H1 (cell line): Measurements from ENCODE around the gene THEM5. TPM values are rescaled to one million over a fixed set of nuclear protein-coding genes. Genes with fewer than 3 reads are reported as not detected.

Experiments
- CTCF ChIA-PET: fragments of 300-600 bp; sonication (Branson Sonifier 250); formaldehyde crosslinking; loops from one replicate; lab custom pipeline; 2021; ENCODE audit not compliant: partially characterized antibody; lab: Charles Lee
- POLR2A ChIA-PET: fragments of 300-600 bp; sonication (Branson Sonifier 250); formaldehyde crosslinking; loops from one replicate; lab custom pipeline; 2021; ENCODE audit warnings: inconsistent platforms; ENCODE audit not compliant: partially characterized antibody; lab: Charles Lee
- DNase-seq, 2 experiments: peaks; one replicate each; pipeline versions ENCODE4 v3.0.0 to v3.0.0-alpha.2; 2010 to 2022; ENCODE audit warnings: low spot score in 2 of 2, low read depth in 1 of 2, mixed read lengths in 1 of 2
- FAIRE-seq: peaks from 2 replicates; lab custom pipeline; 2011; peaks lifted over from hg19 to GRCh38; lab: Jason Lieb, UNC
- H2AFZ ChIP-seq: 2 replicates; pipeline ENCODE4 v1.8.1; 2012; ENCODE audit warnings: low read length, inconsistent platforms
- H2AK5ac ChIP-seq: 2 replicates; pipeline ENCODE4 v1.6.1; 2013; ENCODE audit warnings: low read depth, low read length
- H2BK120ac ChIP-seq: replicated peaks from 2 replicates; pipeline ENCODE3; 2013; ENCODE audit warnings: low read depth, low read length, inconsistent platforms
- H2BK12ac ChIP-seq: 2 replicates; pipeline ENCODE4 v1.6.1; 2013; ENCODE audit warnings: low read depth, low read length
- H2BK15ac ChIP-seq: 2 replicates; pipeline ENCODE4 v1.6.1; 2013; ENCODE audit warnings: low read length
- H2BK20ac ChIP-seq: 2 replicates; pipeline ENCODE4 v1.6.1; 2013; ENCODE audit warnings: low read length
- H2BK5ac ChIP-seq: 2 replicates; pipeline ENCODE4 v1.6.1; 2013; ENCODE audit warnings: low read depth, low read length
- H3K14ac ChIP-seq: 2 replicates; pipeline ENCODE4 v1.6.1; 2013; ENCODE audit warnings: inconsistent platforms; ENCODE audit not compliant: insufficient read length
- H3K18ac ChIP-seq: 2 replicates; pipeline ENCODE4 v1.6.1; 2013; ENCODE audit warnings: low read length; ENCODE audit errors: extremely low read depth
- H3K23ac ChIP-seq: 2 replicates; pipeline ENCODE4 v1.6.1; 2013; ENCODE audit warnings: inconsistent platforms; ENCODE audit not compliant: insufficient read length
- H3K23me2 ChIP-seq: 2 replicates; pipeline ENCODE4 v1.6.1; 2013; ENCODE audit warnings: low read depth, low read length
- H3K27ac ChIP-seq: 2 replicates; pipeline ENCODE4 v1.6.1; 2011; ENCODE audit warnings: low read depth, low read length, inconsistent platforms
- H3K27me3 ChIP-seq, 4 experiments: replicated peaks in 1 of 4; 1 replicate in 1 of 4; 2 replicates in 3 of 4; pipeline versions ENCODE4 v1.6.1 to v1.8.1; 2011 to 2013; ENCODE audit warnings: low read length in 3 of 4, mild to moderate bottlenecking in 3 of 4, inconsistent platforms in 2 of 4, mixed read lengths in 2 of 4, moderate library complexity in 1 of 4; ENCODE audit not compliant: control insufficient read depth in 3 of 4, insufficient read depth in 3 of 4; ENCODE audit errors: extremely low read depth in 1 of 4
- H3K36me3 ChIP-seq, 4 experiments: 2 replicates each; pipeline versions ENCODE4 v1.6.1 to v1.8.1; 2011 to 2013; ENCODE audit warnings: mild to moderate bottlenecking in 4 of 4, low read length in 3 of 4, moderate library complexity in 2 of 4, control low read depth in 1 of 4, inconsistent platforms in 1 of 4; ENCODE audit not compliant: insufficient read depth in 4 of 4, control insufficient read depth in 2 of 4
- H3K4ac ChIP-seq: replicated peaks from 2 replicates; pipeline ENCODE3; 2013; ENCODE audit warnings: low read length, low read depth, mixed read lengths, inconsistent platforms; ENCODE audit not compliant: insufficient read length
- H3K4me1 ChIP-seq, 4 experiments: replicated peaks in 1 of 4; 1 replicate in 1 of 4; 2 replicates in 3 of 4; pipeline versions ENCODE4 v1.6.1 to v1.8.1; 2011 to 2013; ENCODE audit warnings: low read length in 3 of 4, inconsistent platforms in 2 of 4, mixed read lengths in 1 of 4; ENCODE audit not compliant: insufficient read depth in 4 of 4, control insufficient read depth in 3 of 4
- H3K4me2 ChIP-seq, 2 experiments: 2 replicates each; pipeline versions ENCODE4 v1.6.1 to v1.8.1; 2011 to 2013; ENCODE audit warnings: low read depth in 2 of 2, low read length in 2 of 2, control low read depth in 1 of 2, inconsistent platforms in 1 of 2, mild to moderate bottlenecking in 1 of 2; ENCODE audit not compliant: insufficient read depth in 1 of 2
- H3K4me3 ChIP-seq, 4 experiments: fragments of 200-600, 300-600 bp in 1 of 4; sonication (generic), shearing (Covaris generic), sonication (Bioruptor Twin) in 1 of 4; 2 replicates each; pipeline versions ENCODE4 v1.5.1 to v1.8.1; 2011 to 2016; ENCODE audit warnings: low read length in 4 of 4, low read depth in 3 of 4, control low read depth in 2 of 4, inconsistent platforms in 2 of 4, mild to moderate bottlenecking in 2 of 4, mixed read lengths in 1 of 4, moderate library complexity in 1 of 4; ENCODE audit not compliant: insufficient read depth in 2 of 4; ENCODE audit errors: extremely low read depth in 1 of 4
- H3K56ac ChIP-seq: replicated peaks from 2 replicates; pipeline ENCODE3; 2013; ENCODE audit warnings: low read depth, mild to moderate bottlenecking, mixed read lengths, low read length, inconsistent platforms; ENCODE audit not compliant: insufficient read length
- H3K79me1 ChIP-seq: 2 replicates; pipeline ENCODE4 v1.6.1; 2013; ENCODE audit warnings: low read depth, low read length, control low read depth
- H3K79me2 ChIP-seq, 2 experiments: 2 replicates each; pipeline versions ENCODE4 v1.6.1 to v1.8.1; 2012 to 2013; ENCODE audit warnings: low read length in 2 of 2, mild to moderate bottlenecking in 2 of 2, inconsistent platforms in 1 of 2; ENCODE audit not compliant: insufficient read depth in 2 of 2, control insufficient read depth in 1 of 2
- H3K9ac ChIP-seq, 4 experiments: replicated peaks in 1 of 4; 1 replicate in 1 of 4; 2 replicates in 3 of 4; pipeline versions ENCODE4 v1.6.1 to v1.8.1; 2011 to 2013; ENCODE audit warnings: low read depth in 3 of 4, low read length in 3 of 4, control low read depth in 2 of 4, mild to moderate bottlenecking in 2 of 4, moderate library complexity in 2 of 4, inconsistent platforms in 1 of 4; ENCODE audit errors: extremely low read depth in 1 of 4
- H3K9me3 ChIP-seq, 2 experiments: 2 replicates each; pipeline versions ENCODE4 v1.6.1 to v1.8.1; 2012 to 2013; ENCODE audit warnings: mild to moderate bottlenecking in 2 of 2, moderate library complexity in 2 of 2, control low read depth in 1 of 2, inconsistent platforms in 1 of 2, low read depth in 1 of 2, low read length in 1 of 2, mixed read lengths in 1 of 2; ENCODE audit not compliant: insufficient read depth in 2 of 2
- H4K20me1 ChIP-seq, 2 experiments: replicated peaks in 1 of 2; 2 replicates each; pipeline versions ENCODE3 to v1.8.1; 2011 to 2013; ENCODE audit warnings: inconsistent platforms in 2 of 2, low read length in 2 of 2, mild to moderate bottlenecking in 1 of 2; ENCODE audit not compliant: insufficient read depth in 2 of 2, control insufficient read depth in 1 of 2
- H4K5ac ChIP-seq: 2 replicates; pipeline ENCODE4 v1.6.1; 2013; ENCODE audit warnings: low read length, low read depth, mixed read lengths, inconsistent platforms; ENCODE audit not compliant: insufficient read length
- H4K8ac ChIP-seq: 2 replicates; pipeline ENCODE4 v1.8.0; 2013; ENCODE audit warnings: mild to moderate bottlenecking, moderate library complexity, low read length, inconsistent platforms; ENCODE audit not compliant: insufficient read depth; ENCODE audit errors: extremely low read depth
- H4K91ac ChIP-seq: replicated peaks from 2 replicates; pipeline ENCODE3; 2013; ENCODE audit warnings: low read length, mixed read lengths, inconsistent platforms; ENCODE audit not compliant: insufficient read length
- BACH1 ChIP-seq: IDR thresholded peaks from 2 replicates; pipeline ENCODE4 v1.6.1; 2012; ENCODE audit warnings: low read length, improper control_type of control experiment
- CHD1 ChIP-seq: IDR thresholded peaks from 2 replicates; pipeline ENCODE4 v1.6.1; 2012; ENCODE audit warnings: low read depth, low read length, improper control_type of control experiment
- EZH2 ChIP-seq: fragments of 200-600 bp; sonication (generic); IDR thresholded peaks from 2 replicates; pipeline ENCODE4 v1.7.1; 2012; ENCODE audit warnings: low read depth, mild to moderate bottlenecking, moderate library complexity, low read length, inconsistent platforms; ENCODE audit not compliant: severe bottlenecking
- GTF2F1 ChIP-seq: IDR thresholded peaks from 2 replicates; pipeline ENCODE4 v1.6.1; 2012; ENCODE audit warnings: low read depth, low read length, improper control_type of control experiment, borderline replicate concordance
- HDAC2 ChIP-seq, 2 experiments: fragments of 300-600 bp in 1 of 2; sonication (generic) in 1 of 2; IDR thresholded peaks; 2 replicates each; pipeline ENCODE4 v1.6.1; 2011 to 2012; ENCODE audit warnings: low read depth in 2 of 2, low read length in 2 of 2, mild to moderate bottlenecking in 2 of 2, moderate library complexity in 2 of 2, borderline replicate concordance in 1 of 2, inconsistent platforms in 1 of 2
- MAFK ChIP-seq: IDR thresholded peaks from 2 replicates; pipeline ENCODE4 v1.6.1; 2012; ENCODE audit warnings: low read depth, mild to moderate bottlenecking, improper control_type of control experiment, low read length
- NANOG ChIP-seq: IDR thresholded peaks from 2 replicates; pipeline ENCODE4 v1.6.1; 2011; ENCODE audit warnings: low read length, low read depth, mild to moderate bottlenecking, inconsistent platforms; ENCODE audit not compliant: insufficient read depth, poor library complexity, severe bottlenecking
- PHF8 ChIP-seq: fragments of 200-600 bp; sonication (generic); conservative IDR thresholded peaks from 2 replicates; pipeline ENCODE4 v1.7.1; 2012; ENCODE audit warnings: low read depth, mild to moderate bottlenecking, inconsistent platforms, low read length, moderate library complexity
- POLR2A ChIP-seq, 2 experiments: IDR thresholded peaks; 1 replicate in 1 of 2; 2 replicates in 1 of 2; pipeline ENCODE4 v1.6.1; 2011; ENCODE audit warnings: low read depth in 2 of 2, low read length in 2 of 2, mild to moderate bottlenecking in 2 of 2; ENCODE audit errors: control extremely low read depth in 1 of 2
- SP1 ChIP-seq: IDR thresholded peaks from 2 replicates; pipeline ENCODE4 v1.6.1; 2011; ENCODE audit warnings: low read depth, low read length
- SRF ChIP-seq: IDR thresholded peaks from 2 replicates; pipeline ENCODE4 v1.6.1; 2011; ENCODE audit warnings: mild to moderate bottlenecking, low read depth, low read length, moderate library complexity
- WGBS, 2 experiments: shearing (Covaris generic) in 1 of 2; methylation state at CpG; one replicate each; pipeline versions ENCODE4 v1.1.6 to v1.1.7; 2013 to 2015; ENCODE audit warnings: low lambda C conversion rate in 2 of 2, mixed read lengths in 2 of 2, inconsistent platforms in 1 of 2, low coverage in 1 of 2, missing lambda C conversion rate in 1 of 2; ENCODE audit not compliant: insufficient replicate concordance in 2 of 2, insufficient coverage in 1 of 2, insufficient read length in 1 of 2; ENCODE audit errors: extremely low coverage in 1 of 2, missing lambda C conversion rate in 1 of 2; 5-methylcytosine and 5-hydroxymethylcytosine counted together
- polyA plus RNA-seq, 7 experiments: library from polyadenylated mRNA; depleted of rRNA in 3 of 7; stranded (reverse) in 5 of 7; unstranded in 2 of 7; fragments of >200 nt in 5 of 7; fragments of 200-250 nt in 2 of 7; gene quantifications; 1 replicate in 5 of 7; 2 replicates in 1 of 7; 4 replicates in 1 of 7; pipeline versions ENCODE4 v1.2.1 to v1.2.3, GENCODE V29; 2011 to 2013; ENCODE audit warnings: missing spikeins in 2 of 7, mixed read lengths in 2 of 7
- total RNA-seq: library from RNA; stranded (reverse); fragmentation: NEBNext Ultra II Directional; extraction: Animal tissue kit (Norgen Biotek cat#: 25700); gene quantifications from 2 replicates; pipeline ENCODE4 v1.2.1, GENCODE V29; 2021

THEM5 gene
- total and polyA plus RNA-seq, 2 of the 8 experiments (the other 6 are each of a cell fraction or from before 2014, with no cell fraction given): not detected

DNA sequence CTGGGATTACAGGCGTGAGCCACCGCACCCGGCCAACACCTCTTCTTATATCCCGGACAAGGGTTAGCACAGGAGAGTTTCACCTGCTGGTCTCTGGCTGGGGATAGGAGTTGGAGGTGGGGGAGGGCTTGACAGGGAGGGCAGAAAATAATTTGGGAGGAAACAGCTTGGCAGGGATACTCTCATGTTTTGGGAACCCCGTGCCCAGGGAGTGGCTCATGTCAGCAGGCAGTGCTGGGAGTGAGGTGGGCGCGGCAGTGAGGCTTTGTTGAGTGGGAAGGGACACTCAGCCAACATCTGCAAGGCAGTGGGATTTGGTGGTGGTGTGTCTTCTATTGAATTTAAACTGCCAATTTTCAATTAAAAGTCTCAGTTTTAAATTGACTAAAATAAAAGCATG lies 1.1 kb upstream of the THEM5 start:
- no peak overlapping the region for H2BK20ac ChIP-seq
- H3K79me2 ChIP-seq: no peaks in the 10 kb centered on the region
- ChIA-PET CTCF (interaction anchor here (1.4 kb wide), 1 partner anchor 24 kb away, joined by 3 read pairs; no protein-coding TSS in a partner anchor), POLR2A (interaction anchor here (1.2 to 3.2 kb wide), 2 partner anchors 15 to 57 kb away, joined by 4 to 19 read pairs; partner anchors contain the start of gene C2CD4D)
- WGBS, 2 experiments: 80% methylated on average over 7 of the region's 7 CpGs; no CpG with 5 or more reads in 1 of the 2 experiments
- no peak overlapping the region for H3K27ac ChIP-seq
- H3K4ac ChIP-seq: no peak overlapping the region
- no peak overlapping the region for H3K56ac ChIP-seq
- H3K79me1 ChIP-seq: no peaks in the 10 kb centered on the region
- no peak overlapping the region for H4K5ac ChIP-seq
- H4K91ac ChIP-seq: no peak overlapping the region
- no peak overlapping the region for H3K18ac ChIP-seq
- no peak overlapping the region for H2BK12ac ChIP-seq
- H4K8ac ChIP-seq: no peak overlapping the region
- H3K4me2 ChIP-seq: no peak overlapping the region
- no peak overlapping the region for H2BK5ac ChIP-seq
- no peak overlapping the region for H3K9ac ChIP-seq
- DNase-seq: no peak
- peaks cover 12 to 26% (median 22%) of the 10 kb centered on the region in 4 experiments for H3K27me3 ChIP-seq
- no peak for FAIRE-seq
- H4K20me1 ChIP-seq: peaks cover 0 to 1% of the 10 kb centered on the region in 2 experiments
- H2AK5ac ChIP-seq: no peak overlapping the region
- H3K4me3 ChIP-seq: no peak overlapping the region
- no peak overlapping the region for H3K23ac ChIP-seq
- H3K36me3 ChIP-seq: no peaks in the 10 kb centered on the region
- no peak overlapping the region for H2AFZ ChIP-seq
- no peak overlapping the region for H3K14ac ChIP-seq
- H2BK15ac ChIP-seq: no peak overlapping the region
- H3K23me2 ChIP-seq: no peaks in the 10 kb centered on the region
- H2BK120ac ChIP-seq: no peak overlapping the region
- H3K4me1 ChIP-seq: no peaks in the 10 kb centered on the region
- TF ChIP-seq HDAC2 (IDR thresholded peaks at IDR 0.05; ENCODE audit: borderline replicate concordance in 1 of 2, low read depth in 2 of 2, low read length in 2 of 2) (no peak), NANOG (no peak), MAFK (no peak), EZH2 (no peak), GTF2F1 (no peak), PHF8 (no peak), POLR2A (IDR thresholded peaks at IDR 0.05; ENCODE audit: control extremely low read depth in 1 of 2, low read depth in 2 of 2, low read length in 2 of 2) (no peak), SP1 (no peak), BACH1 (no peak), SRF (no peak), CHD1 (no peak)
- no peaks in the 10 kb centered on the region for H3K9me3 ChIP-seq
